Hypothalamus (tissue), 51 donors: ENCODE measurements around the gene CHRM1.
"Not testable (repeated sequence)": the region's sequence is repeated elsewhere in the genome, so short reads cannot be mapped to it uniquely, and the experiment has no call there.

Experiments
- DNase-seq, 51 donors: peaks; one replicate each; lab custom pipeline; 2025; lab: John Stamatoyannopoulos, UW

The CHRM1 gene

DNA sequence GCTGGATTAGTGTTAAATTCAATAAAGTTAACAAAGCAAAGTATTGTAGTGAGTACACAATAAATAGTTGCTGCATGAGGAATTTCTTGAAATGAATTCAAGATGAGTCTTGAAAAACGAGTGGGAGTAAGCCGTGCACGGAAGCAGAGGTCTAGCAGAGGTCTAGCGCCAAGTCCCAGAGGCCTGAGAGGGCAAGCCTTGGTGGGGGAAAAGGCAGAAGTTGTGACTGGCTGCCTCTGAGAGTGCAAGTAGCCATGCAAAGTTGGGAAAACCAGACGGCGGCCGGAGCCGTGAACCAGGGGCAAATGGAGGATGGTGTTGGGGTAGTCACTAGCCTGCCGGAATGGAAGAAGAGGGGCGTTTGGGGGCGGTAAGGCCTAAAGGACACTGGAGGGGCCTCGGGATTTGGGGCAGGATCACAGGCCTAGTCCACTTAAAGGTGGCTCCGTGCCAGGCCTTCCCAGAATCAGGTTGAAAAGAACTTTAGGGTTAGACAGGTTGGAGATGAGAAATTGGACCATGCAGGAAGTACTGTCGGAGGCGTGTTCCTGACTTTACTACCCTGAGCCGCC is 40.8 kb downstream of the CHRM1 start:
- DNase-seq, result peak in 13 of 51 donors; percentile 35 to 85 (median 67)

DNA sequence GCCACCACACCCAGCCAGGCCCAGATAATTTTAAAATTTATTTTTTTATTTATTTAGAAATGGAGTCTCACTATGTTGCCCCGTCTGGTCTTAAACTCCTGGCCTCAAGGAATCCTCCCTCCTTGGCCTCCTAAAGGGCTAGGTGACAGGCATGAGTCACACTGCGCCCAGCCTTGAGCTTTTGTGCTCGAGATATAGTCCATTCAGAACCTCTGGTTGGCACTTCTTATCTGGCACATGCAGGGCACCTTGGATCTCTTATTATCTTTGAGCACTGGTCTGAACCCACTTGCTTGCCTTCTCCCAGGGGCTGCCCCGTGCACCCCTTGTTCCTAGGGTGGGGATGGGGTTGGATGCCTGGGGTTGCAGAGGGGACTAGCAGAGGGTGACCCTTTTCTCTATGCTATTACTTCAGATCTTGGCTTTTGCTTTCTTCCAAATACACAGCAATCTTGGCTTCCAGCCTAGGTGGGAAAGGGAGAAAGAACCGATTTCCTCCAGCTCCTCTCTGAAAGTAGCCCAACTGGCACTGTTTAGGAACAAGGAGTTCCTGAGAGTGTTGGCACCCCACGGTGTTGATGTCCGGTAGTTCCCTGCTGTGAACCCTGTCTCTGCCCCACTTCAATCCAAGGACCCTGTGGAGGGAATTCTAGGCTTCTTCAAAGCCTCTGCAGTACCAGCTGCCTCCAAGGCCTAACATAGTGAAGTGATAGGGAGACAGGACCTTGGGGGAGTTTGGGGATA is 41.8 kb downstream of the CHRM1 start:
- DNase-seq, result peak in 28 of 51 donors; percentile 10 to 78 (median 42)

DNA sequence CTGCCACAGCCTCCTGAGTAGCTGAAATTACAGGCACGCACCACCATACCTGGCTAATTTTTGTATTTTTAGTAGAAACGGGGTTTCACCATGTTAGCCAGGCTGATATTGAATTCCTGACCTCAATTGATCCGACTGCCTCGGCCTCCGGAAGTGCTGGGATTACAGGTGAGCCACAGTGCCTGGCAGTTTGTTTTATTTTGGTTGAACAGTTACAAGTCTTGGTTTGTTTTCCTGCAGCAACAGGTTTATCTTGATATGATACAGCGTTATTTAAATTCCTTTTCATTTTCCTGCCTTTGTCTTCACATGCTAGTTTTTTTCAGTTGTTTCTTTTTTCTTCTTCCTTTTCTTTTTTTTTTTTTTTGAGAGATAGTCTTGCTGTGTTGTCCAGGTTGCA is 44.5 kb downstream of the CHRM1 start:
- no peak for DNase-seq

DNA sequence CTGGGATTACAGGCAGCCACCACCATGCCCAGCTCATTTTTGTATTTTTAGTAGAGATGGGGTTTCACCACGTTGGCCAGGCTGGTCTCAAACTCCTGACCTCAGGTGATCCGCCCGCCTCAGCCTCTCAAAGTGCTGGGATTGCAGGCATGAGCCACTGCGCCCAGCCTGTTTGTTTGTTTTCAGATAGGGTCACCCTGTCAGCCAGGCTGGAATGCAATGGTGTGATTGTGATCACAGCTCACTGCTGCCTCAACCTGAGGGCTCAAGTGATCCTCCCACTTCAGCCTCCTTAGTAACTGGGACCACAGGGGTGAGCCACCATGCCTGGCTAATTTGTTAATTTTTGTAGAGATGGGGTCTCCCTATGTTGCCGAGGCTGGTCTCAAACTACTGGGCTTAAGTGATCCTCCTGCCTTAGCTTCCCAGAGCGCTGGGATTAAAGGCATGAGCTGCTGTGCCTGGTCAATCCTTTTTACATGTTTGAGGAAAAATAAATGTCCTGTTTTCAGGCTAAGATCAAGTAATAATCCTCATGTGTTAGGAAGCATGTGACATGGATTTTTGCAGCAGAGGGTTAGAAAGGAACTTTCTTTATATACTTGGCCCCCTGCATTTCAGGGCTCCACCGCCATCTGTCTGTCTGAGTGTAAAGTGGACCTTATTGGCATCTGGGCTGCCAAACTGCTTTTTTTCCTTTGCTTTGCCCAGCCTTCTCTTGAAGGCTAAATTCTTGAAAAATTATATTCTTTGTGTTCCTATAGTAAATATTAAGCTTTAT is 45.3 kb downstream of the CHRM1 start:
- DNase-seq, result no peak

DNA sequence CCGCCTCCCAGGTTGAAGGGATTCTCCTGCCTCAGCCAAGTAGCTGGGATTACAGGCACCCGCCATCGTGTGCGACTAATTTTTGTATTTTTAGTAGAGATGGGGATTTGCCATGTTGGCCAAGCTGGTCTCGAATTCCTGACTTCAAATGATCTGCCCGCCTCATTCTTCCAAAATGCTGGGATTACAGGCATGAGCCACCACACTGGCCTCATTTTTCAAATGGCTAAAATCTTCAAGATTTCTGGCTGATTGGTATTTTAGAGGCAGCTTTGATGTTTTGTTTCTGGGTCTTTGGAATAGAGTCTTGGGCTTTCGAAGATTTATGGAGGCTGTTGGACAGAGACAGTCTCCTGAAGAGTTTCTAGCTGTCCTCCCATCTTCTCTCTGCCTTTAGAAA is 46.3 kb downstream of the CHRM1 start:
- DNase-seq, result no peak

DNA sequence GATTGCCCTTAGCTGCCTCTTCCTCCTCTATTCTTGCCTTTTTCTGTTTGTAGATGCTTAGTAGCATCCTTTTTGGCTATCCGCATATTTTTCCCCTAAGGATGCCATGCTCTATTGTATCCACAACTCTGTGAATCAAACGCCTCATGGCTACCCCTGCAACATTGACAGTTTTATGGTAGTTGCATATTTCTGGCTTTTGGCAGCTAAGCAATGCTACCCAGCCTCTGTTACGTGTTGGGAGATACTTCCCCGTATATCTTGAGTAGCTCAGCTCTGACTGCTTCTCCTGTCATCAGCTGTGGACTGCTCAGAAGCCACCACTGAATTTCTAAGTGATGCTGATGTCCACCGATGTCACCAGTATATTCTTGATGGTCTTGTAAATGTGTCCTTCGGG is 55.5 kb downstream of the CHRM1 start:
- no peak for DNase-seq

DNA sequence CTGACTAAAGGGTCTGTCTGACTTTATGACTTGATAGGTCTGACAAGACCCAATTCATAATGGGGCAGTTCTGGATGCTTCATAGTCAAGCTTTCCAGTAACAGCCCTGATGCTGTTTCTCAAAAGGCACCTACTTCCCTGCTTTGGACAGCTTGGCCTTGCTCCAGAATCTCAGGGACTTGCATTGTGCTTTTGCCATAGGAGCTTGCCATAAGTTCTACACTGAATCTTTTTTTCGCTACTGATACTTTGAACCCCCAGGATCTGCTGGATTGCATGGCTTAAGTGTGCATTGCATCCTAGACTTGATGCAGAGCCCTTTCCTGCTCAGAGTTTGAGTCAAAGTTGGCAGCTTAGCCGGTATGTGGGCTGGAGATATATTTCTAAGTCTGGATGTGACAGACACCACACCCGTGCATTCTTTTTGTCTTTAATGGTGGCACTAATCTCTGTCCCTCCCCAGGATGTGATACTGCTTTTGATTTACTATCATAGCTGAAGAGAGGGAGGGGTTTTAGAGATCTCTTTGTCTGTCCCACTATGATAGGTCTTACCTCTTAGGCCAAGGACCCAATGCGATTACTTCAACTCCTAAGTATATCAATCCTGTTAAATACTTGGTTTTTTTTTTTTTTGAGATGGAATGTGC is 57.4 kb downstream of the CHRM1 start:
- peak in 1 of 51 donors; percentile 17 for DNase-seq

DNA sequence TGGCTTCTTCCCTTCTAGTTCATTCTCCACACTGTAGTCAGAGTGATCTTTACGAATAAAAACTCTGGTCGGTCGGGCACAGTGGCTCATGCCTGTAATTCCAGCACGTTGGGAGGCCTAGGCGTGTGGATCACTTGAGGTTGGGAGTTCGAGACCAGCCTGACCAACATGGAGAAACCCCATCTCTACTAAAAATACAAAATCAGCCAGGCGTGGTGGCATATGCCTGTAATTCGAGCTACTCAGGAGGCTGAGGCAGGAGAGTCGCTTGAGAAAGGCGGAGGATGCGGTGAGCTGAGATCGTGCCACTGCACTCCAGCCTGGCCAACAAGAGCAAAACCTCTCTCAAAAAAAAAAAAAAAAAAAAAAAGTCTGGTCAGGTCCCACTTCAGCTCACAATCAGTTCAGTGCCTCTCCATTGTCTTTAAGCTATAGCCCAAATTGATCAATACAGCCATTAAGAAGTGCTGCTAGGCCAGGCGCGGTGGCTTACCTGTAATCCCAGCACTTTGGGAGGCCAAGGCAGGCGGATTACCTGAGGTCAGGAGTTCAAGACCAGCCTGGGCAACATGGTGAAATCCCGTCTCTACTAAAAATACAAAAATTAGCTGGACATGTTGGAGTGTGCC is 59.5 kb downstream of the CHRM1 start:
- not testable (repeated sequence) for DNase-seq

DNA sequence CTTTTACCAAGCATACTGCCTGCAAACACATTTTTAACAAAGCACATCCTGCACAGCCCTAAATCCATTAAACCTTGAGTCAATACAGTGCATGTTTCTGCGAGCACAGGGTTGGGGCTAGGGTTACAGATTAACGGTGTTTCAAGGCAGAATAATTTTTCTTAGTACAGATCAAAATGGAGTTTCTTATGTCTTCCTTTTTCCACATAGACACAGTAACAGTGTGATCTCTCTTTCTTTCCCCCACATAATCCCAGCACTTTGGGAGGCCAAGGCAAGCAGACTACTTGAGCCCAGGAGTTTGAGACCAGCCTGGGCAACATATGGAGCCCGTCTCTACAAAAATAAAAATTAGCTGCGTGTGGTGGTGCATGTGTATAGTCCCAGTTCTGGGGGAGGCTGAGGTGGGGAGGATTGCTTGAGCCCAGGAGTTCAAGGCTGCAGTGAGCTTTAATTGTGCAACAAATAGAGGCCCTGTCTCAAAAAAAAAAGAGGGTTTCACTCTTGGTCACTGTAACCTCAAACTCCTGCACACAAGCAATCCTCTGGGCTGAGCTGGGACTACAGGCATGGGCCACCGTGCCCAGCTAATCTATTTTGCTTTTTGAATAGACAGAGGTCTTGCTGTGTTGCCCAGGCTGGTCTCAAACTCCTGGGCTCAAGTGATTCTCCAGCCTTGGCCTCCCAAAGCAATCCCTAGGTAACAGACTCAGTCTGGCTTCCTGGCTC is 60.2 kb downstream of the CHRM1 start:
- no peak for DNase-seq

DNA sequence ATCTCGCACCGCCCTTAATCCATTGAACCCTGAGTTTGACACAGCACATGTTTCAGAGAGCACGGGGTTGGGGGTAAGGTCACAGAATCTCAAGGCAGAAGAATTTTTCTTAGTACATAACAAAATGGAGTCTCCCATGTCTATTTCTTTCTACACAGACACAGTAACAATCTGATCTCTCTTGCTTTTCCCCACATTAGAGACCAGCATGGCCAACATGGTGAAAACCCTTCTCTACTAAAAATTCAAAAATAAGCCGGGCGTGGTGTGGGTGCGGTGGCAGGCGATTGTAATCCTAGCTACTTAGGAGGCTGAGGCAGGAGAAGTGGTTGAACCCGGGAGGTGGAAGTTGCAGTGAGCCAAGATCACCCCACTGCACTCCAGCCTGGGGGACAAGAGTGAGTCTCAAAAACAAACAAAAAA is 61.9 kb downstream of the CHRM1 start:
- not testable (repeated sequence) for DNase-seq
